ENCODE measurements around the gene CLEC1A. TPM values are rescaled to one million over a fixed set of nuclear protein-coding genes. Genes with fewer than 3 reads are reported as not detected.

CLEC1A gene
- total and polyA plus RNA-seq, 2 donors (not counting 3 experiments of a cell fraction or from before 2014, with no cell fraction given) = 22.0 to 24.2 TPM

DNA sequence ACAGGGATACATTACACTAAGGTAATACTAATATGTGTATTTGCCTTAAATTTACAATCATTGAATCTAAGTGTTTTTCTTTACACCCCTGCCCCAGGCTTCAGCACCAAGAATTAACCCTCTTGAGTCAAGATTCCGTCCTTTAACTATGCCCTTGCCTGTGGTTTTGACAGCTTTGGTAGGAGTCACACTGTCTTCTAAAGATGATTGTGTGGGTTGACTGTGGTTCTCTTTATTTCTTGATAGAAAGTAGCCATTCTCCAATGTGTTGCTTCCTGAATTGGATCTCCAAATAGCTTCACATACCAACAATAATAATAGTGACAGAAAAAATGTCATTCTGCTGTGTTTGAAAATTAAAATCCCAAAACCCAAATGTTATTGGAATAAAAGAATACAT, 27.6 kb upstream of the CLEC1A start:
- POLR2A ChIA-PET = no interaction called here
- Histone ChIP-seq H3K36me3 (ENCODE audit: control insufficient read depth in 2 of 2, extremely low read depth in 1 of 2, insufficient read depth in 2 of 2, low read length in 2 of 2) (no peaks in the 10 kb centered on the region), H4K20me1 (replicated peaks; ENCODE audit: control insufficient read depth, extremely low read depth, insufficient read depth, low read length) (no peaks in the 10 kb centered on the region), H3K4me1 (ENCODE audit: control insufficient read depth, extremely low read depth, insufficient read depth, low read length) (no peaks in the 10 kb centered on the region), H3K4me2 (ENCODE audit: insufficient read depth, low read length) (no peak overlapping the region), H3K27me3 (ENCODE audit: control insufficient read depth in 2 of 2, insufficient read depth in 2 of 2, low read length in 2 of 2) (no peaks in the 10 kb centered on the region), H3K27ac (ENCODE audit: insufficient read depth, low read depth, low read length) (no peak overlapping the region), H3K9me1 (replicated peaks; ENCODE audit: control insufficient read depth, extremely low read depth, insufficient read depth, low read length) (no peaks in the 10 kb centered on the region), H3K4me3 (replicated peaks in 1 of 3; ENCODE audit: insufficient read depth in 1 of 3, low read depth in 1 of 3, low read length in 3 of 3) (no peak overlapping the region), H3K79me2 (ENCODE audit: control insufficient read depth, insufficient read depth, low read length) (no peaks in the 10 kb centered on the region), H3K9me3 (replicated peaks; ENCODE audit: control insufficient read depth, insufficient read depth, low read length) (no peaks in the 10 kb centered on the region), H2AFZ (ENCODE audit: low read depth, low read length) (no peak overlapping the region), H3K9ac (replicated peaks; ENCODE audit: extremely low read depth, insufficient read depth, low read length) (no peak overlapping the region)
- dilution Hi-C loops (cut with MboI; ENCODE audit: extremely low pct_ligation_motif_present, low sequenced_read_pairs) (no loop called here), intact Hi-C loops (cut with micrococcal nuclease) (no loop called here)
- TF ChIP-seq MYC (IDR thresholded peaks at IDR 0.05; ENCODE audit: low read depth, low read length) (no peak), JUN (IDR thresholded peaks at IDR 0.05; ENCODE audit: borderline replicate concordance, insufficient read depth, insufficient read length, low read depth) (no peak), POLR2AphosphoS5 (IDR thresholded peaks at IDR 0.05; ENCODE audit: insufficient read depth, low read depth, low read length) (no peak), EZH2 (IDR thresholded peaks at IDR 0.05; ENCODE audit: borderline replicate concordance, low read depth, low read length, severe bottlenecking) (no peak), POLR2A (IDR thresholded peaks at IDR 0.05; ENCODE audit: low read depth, low read length) (no peak), CTCF (IDR thresholded peaks at IDR 0.05; ENCODE audit: extremely low read depth in 1 of 2, insufficient read depth in 1 of 2, low read depth in 1 of 2, low read length in 2 of 2) (no peak), FOS (IDR thresholded peaks at IDR 0.05; ENCODE audit: borderline replicate concordance, insufficient read depth, low read length) (no peak), GATA2 (IDR thresholded peaks at IDR 0.05; ENCODE audit: insufficient read depth, insufficient read length, low read depth, low read length) (no peak)
- TF ChIP-seq, protein P1, sequence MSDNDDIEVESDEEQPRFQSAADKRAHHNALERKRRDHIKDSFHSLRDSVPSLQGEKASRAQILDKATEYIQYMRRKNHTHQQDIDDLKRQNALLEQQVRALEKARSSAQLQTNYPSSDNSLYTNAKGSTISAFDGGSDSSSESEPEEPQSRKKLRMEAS (IDR thresholded peaks at IDR 0.05; ENCODE audit: insufficient read depth, insufficient read length) = no peak
- CTCF ChIA-PET = interaction anchor here (1.2 to 2.2 kb wide), 4 partner anchors 11 to 376 kb away, joined by 3 to 4 read pairs (median 3); no protein-coding TSS in a partner anchor
- no TSS peak for BruUV-seq (replicated peaks)
- FAIRE-seq (no peak), DNase-seq (ENCODE audit: low read depth, low spot score) (no peak)

Measured in endothelial cell of umbilical vein (primary cell).